NCI-H2107 treated with DMSO at 0.1 percent for 48 hours (cell line): Measurements from ENCODE around the gene BRIP1.
"Not testable (repeated sequence)": the region's sequence is repeated elsewhere in the genome, so short reads cannot be mapped to it uniquely, and the experiment has no call there.

ENCODE experiments used
- DNase-seq: peaks from one replicate; lab custom pipeline; 2025; ENCODE audit not compliant: unreplicated experiment; lab: John Stamatoyannopoulos, UW

BRIP1 gene

DNA sequence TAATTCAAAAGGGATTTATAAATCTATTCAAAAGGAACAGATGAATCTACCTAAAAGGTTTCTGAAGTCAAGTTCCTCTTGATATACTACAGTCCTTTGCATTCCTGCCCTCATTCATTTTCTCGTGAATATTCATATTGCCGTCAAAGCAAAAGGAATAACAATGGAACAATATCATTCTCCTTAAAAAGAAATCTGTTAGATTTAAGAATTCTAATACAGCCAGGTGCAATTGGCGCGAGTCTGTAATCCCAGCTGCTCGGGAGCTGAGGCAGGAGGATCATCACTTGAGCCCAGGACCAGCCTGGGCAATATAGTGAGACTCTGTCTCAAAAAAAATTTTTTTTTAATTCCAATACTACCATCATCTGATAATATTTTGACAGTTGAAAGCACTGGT lies 130.3 kb downstream of the BRIP1 start:
- no peak for DNase-seq

- DNase-seq = no peak
Observed at GRCh38 chr17:61732169-61732568, 131.2 kb downstream of the BRIP1 start.

DNA sequence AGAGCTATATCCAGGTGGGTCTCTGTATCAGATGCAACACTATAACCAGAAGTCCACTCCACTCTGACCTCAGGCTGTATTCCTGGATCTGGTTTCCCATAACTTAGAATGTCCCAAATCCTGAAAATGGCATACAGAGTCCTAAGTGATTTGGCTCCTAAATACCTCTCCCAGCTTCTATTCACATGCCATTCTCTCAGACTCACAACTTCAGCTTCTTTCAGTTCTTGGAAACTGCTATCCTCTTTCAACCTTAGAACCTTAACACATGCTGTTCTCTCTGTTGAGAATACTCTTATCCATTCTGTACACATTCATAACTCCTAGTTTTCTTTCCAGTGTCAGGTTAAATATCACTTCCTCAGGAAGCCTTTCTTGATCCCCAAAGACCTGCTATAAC lies 132.0 kb downstream of the BRIP1 start:
- no peak for DNase-seq

- no peak for DNase-seq
Observed at GRCh38 chr17:61729690-61730268, 133.5 kb downstream of the BRIP1 start.

DNA sequence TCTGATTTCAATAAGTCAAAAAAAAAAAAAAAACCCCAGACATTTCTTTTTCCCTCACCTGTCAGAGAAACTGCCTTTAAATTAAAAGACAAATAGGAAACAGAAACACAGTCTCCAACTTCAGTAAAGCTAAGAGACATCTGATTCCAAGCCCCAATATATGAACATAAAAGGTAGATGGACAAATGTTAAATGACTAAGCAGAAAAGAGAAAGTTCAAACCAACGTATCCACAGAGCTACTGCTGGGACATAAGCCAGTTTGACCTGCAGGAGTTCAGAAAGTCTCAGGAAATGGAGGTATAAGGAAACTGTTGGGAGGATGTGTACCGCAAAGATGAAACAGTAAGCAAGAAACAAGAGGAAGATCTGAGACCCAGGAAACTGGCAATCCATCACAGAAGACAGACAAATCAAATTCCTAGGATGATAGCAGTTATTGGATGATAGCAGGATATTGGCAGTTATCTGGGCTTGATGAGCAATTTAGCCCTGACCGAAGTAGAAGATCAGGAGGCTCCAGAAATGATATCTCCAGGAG lies 135.0 kb downstream of the BRIP1 start:
- DNase-seq = no peak

- DNase-seq = not testable (repeated sequence)
Observed at GRCh38 chr17:61727798-61728197, 135.5 kb downstream of the BRIP1 start.

- DNase-seq = no peak
Observed at GRCh38 chr17:61726977-61727376, 136.4 kb downstream of the BRIP1 start.

- DNase-seq = no peak
Observed at GRCh38 chr17:61724777-61725176, 138.6 kb downstream of the BRIP1 start.

- DNase-seq = no peak
Observed at GRCh38 chr17:61723914-61724313, 139.4 kb downstream of the BRIP1 start.

DNA sequence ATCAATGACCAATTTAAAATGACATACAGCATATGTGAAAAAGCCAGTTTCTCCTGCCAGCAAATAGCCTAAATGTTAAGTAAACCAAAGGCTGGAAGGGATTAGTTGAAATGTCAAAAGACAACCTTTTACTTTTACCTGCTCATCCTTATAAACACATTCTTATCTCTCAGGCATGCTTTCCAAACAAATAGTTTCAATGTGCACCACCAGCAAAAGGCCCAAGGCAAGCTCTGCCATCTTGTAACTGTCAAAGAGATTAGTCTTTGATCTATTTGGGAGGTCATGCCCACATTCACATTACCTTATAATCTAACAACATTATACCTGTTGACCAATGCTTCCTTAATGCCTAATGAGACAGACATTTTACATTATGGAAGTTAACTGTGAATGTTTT lies 140.1 kb downstream of the BRIP1 start:
- DNase-seq = no peak

- DNase-seq = no peak
Observed at GRCh38 chr17:61722398-61722797, 140.9 kb downstream of the BRIP1 start.

- DNase-seq = no peak
Observed at GRCh38 chr17:61720016-61720795, 143.1 kb downstream of the BRIP1 start.

- DNase-seq = not testable (repeated sequence)
Observed at GRCh38 chr17:61719220-61719619, 144.1 kb downstream of the BRIP1 start.

DNA sequence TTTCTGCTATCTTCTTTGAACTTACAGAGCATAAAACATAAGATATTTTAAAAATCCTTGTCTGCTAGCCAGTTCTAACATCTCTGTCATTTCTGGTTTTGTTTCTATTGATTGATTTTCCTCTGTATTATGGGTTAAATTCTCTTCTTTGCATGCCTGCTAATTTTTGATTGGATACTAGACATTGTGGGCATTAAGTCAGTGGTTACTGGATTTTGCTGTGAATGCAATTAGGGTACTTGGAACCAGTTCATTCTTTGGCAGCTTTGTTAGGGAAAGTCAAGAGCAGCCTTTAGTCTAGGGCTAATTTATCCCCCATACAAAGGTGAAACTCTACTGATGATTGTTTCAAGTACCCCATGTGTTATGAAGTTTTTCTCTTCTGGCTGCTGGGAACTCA lies 145.3 kb downstream of the BRIP1 start:
- DNase-seq = no peak

GRCh38 chr17:61717352-61717751 lies 146.0 kb downstream of the BRIP1 start:
- no peak for DNase-seq

GRCh38 chr17:61716225-61716829 lies 147.0 kb downstream of the BRIP1 start:
- no peak for DNase-seq

- no peak for DNase-seq
Observed at GRCh38 chr17:61715348-61715747, 148.0 kb downstream of the BRIP1 start.

GRCh38 chr17:61714300-61714699 lies 149.0 kb downstream of the BRIP1 start:
- no peak for DNase-seq

GRCh38 chr17:61713035-61713434 lies 150.3 kb downstream of the BRIP1 start:
- DNase-seq = no peak

DNA sequence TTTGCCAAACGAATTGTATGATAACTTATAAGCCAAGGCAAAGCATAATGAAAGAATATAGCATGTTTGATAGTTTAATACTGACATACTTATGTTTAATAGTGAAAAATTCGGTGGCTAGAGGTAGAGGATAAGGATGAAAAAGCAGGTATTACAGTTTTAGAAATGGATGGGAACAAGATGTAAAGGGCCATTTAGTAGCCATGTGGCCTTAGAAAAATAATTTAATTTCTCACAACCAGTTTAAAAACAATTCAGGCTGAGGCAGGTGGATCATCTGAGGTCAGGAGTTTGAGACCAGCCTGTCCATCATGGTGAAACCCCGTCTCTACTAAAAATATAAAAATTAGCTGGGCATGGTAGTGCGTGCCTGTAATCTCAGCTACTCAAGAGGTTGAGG lies 152.8 kb downstream of the BRIP1 start:
- no peak for DNase-seq

DNA sequence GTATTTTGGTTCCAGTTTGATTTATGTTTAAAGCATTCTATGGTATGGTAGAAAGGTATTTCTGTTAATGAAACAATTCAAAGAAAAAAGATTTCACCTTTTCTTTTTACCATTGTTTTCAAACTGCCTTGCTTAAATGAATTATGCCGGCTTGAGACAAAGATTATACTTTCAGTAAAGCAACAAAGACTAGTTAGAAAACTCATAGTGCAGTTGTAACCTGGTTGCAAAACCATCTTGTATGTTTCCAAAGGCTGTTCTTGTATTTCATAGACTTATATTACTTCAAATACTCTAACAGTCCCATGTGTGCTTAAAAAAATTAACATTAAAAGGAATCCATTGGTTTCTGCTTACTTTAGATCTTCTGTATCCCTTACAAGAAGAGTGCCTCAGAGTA lies 153.8 kb downstream of the BRIP1 start:
- no peak for DNase-seq

GRCh38 chr17:61704935-61705449 lies 158.3 kb downstream of the BRIP1 start:
- no peak for DNase-seq
